SK-N-SH (cell line): Measurements from ENCODE around the gene MICU2. TPM values are rescaled to one million over a fixed set of nuclear protein-coding genes. Genes with fewer than 3 reads are reported as not detected.

Experiments
- CTCF ChIA-PET: fragments of 300-600, 350-600 bp; formaldehyde crosslinking; extraction: SDS; loops from one replicate; lab custom pipeline; 2021; lab: Yijun Ruan, JAX
- POLR2A ChIA-PET: fragments of 350-600 bp; sonication (Branson Sonifier 250); formaldehyde crosslinking; extraction: SDS; loops from one replicate; lab custom pipeline; 2020; ENCODE audit warnings: antibody characterized with exemption, inconsistent platforms; lab: Yijun Ruan, JAX
- DNase-seq: peaks from one replicate; pipeline ENCODE4 v3.0.0; 2012
- H2AFZ ChIP-seq: fragments of 200-600 bp; sonication (generic); 2 replicates; pipeline ENCODE4 v1.8.1; 2016; ENCODE audit warnings: antibody characterized with exemption, mild to moderate bottlenecking, low read depth
- H3F3A ChIP-seq: fragments of 200-600 bp; sonication (generic); replicated peaks from 2 replicates; pipeline ENCODE3; 2016; ENCODE audit warnings: antibody characterized with exemption, mild to moderate bottlenecking; ENCODE audit not compliant: insufficient read depth
- H3K27ac ChIP-seq, 2 experiments: fragments of 200-500 bp in 1 of 2; fragments of 200-600 bp in 1 of 2; sonication (Bioruptor generic) in 1 of 2; sonication (generic), shearing (Covaris generic) in 1 of 2; 2 replicates each; pipeline versions ENCODE4 v1.5.1 to v1.6.1; 2014 to 2016; ENCODE audit warnings: low read depth in 2 of 2, inconsistent platforms in 1 of 2, low read length in 1 of 2, mild to moderate bottlenecking in 1 of 2, mixed read lengths in 1 of 2
- H3K27me3 ChIP-seq: fragments of 200-600 bp; sonication (generic), shearing (Covaris generic); 2 replicates; pipeline ENCODE4 v1.6.1; 2016; ENCODE audit warnings: mixed run types; ENCODE audit not compliant: insufficient read depth
- H3K36me3 ChIP-seq, 2 experiments: fragments of 200-500 bp in 1 of 2; fragments of 200-600 bp in 1 of 2; sonication (Bioruptor generic) in 1 of 2; sonication (generic) in 1 of 2; replicated peaks in 1 of 2; 2 replicates each; pipeline versions ENCODE3 to v1.5.1; 2014 to 2016; ENCODE audit warnings: low read length in 1 of 2, mild to moderate bottlenecking in 1 of 2; ENCODE audit not compliant: insufficient read depth in 2 of 2, control insufficient read depth in 1 of 2
- H3K4me1 ChIP-seq, 2 experiments: fragments of 200-500 bp in 1 of 2; fragments of 200-600 bp in 1 of 2; sonication (Bioruptor generic) in 1 of 2; sonication (generic), shearing (Covaris generic) in 1 of 2; 2 replicates each; pipeline versions ENCODE4 v1.5.1 to v1.6.1; 2014 to 2016; ENCODE audit warnings: low read depth in 1 of 2, low read length in 1 of 2, mixed run types in 1 of 2; ENCODE audit not compliant: insufficient read depth in 2 of 2, control insufficient read depth in 1 of 2
- H3K4me2 ChIP-seq: fragments of 200-600 bp; sonication (generic), shearing (Covaris generic); 2 replicates; pipeline ENCODE4 v1.6.1; 2017; ENCODE audit warnings: mixed run types
- H3K4me3 ChIP-seq, 2 experiments: fragments of 200-500 bp in 1 of 2; fragments of 200-600 bp in 1 of 2; sonication (Bioruptor generic) in 1 of 2; sonication (generic), shearing (Covaris generic) in 1 of 2; 2 replicates each; pipeline versions ENCODE4 v1.5.1 to v1.8.1; 2014 to 2016; ENCODE audit warnings: low read depth in 2 of 2, inconsistent platforms in 1 of 2, low read length in 1 of 2, mild to moderate bottlenecking in 1 of 2, mixed read lengths in 1 of 2, moderate library complexity in 1 of 2
- H3K79me2 ChIP-seq: fragments of 200-600 bp; sonication (generic); 2 replicates; pipeline ENCODE4 v1.8.1; 2017; ENCODE audit warnings: mild to moderate bottlenecking; ENCODE audit not compliant: insufficient read depth
- H3K9ac ChIP-seq: fragments of 200-600 bp; sonication (generic); 2 replicates; pipeline ENCODE4 v1.6.1; 2017; ENCODE audit warnings: mixed run types
- H3K9me2 ChIP-seq: fragments of 200-600 bp; sonication (generic); 2 replicates; pipeline ENCODE4 v1.6.1; 2017; ENCODE audit warnings: mixed run types
- H3K9me3 ChIP-seq: fragments of 200-600 bp; sonication (generic); 2 replicates; pipeline ENCODE4 v1.6.1; 2017; ENCODE audit warnings: mixed run types, mild to moderate bottlenecking, moderate library complexity
- H4K20me1 ChIP-seq: fragments of 200-600 bp; sonication (generic); 2 replicates; pipeline ENCODE4 v1.6.1; 2017; ENCODE audit warnings: mild to moderate bottlenecking, mixed run types; ENCODE audit not compliant: insufficient read depth
- ELF1 ChIP-seq: IDR thresholded peaks from 2 replicates; pipeline ENCODE4 v1.4.0; 2012
- FOSL2 ChIP-seq: IDR thresholded peaks from 2 replicates; pipeline ENCODE4 v1.4.0; 2012; ENCODE audit warnings: low read depth, mild to moderate bottlenecking, moderate library complexity, borderline replicate concordance
- MXI1 ChIP-seq: IDR thresholded peaks from 2 replicates; pipeline ENCODE4 v1.6.1; 2012; ENCODE audit warnings: mild to moderate bottlenecking, low read depth, low read length, improper control_type of control experiment
- NRF1 ChIP-seq: IDR thresholded peaks from 2 replicates; pipeline ENCODE4 v1.6.1; 2012; ENCODE audit warnings: low read depth, mild to moderate bottlenecking, low read length
- POLR2AphosphoS5 ChIP-seq: IDR thresholded peaks from 2 replicates; pipeline ENCODE4 v1.6.1; 2012; ENCODE audit warnings: low read depth, low read length
- RAD21 ChIP-seq: IDR thresholded peaks from 2 replicates; pipeline ENCODE4 v1.6.1; 2012; ENCODE audit warnings: mild to moderate bottlenecking, low read length
- RCOR1 ChIP-seq: fragments of 150-350 bp; IDR thresholded peaks from 2 replicates; pipeline ENCODE4 v1.6.1; 2017; ENCODE audit warnings: antibody characterized with exemption, low read length
- SMC3 ChIP-seq: IDR thresholded peaks from 2 replicates; pipeline ENCODE4 v1.6.1; 2012; ENCODE audit warnings: low read depth, low read length, improper control_type of control experiment
- TEAD4 ChIP-seq: IDR thresholded peaks from 2 replicates; pipeline ENCODE4 v1.4.0; 2012; ENCODE audit warnings: mild to moderate bottlenecking, borderline replicate concordance; ENCODE audit not compliant: insufficient read depth
- YY1 ChIP-seq: IDR thresholded peaks from 2 replicates; pipeline ENCODE4 v1.4.0; 2012; ENCODE audit warnings: low read depth, mild to moderate bottlenecking
- ZBTB33 ChIP-seq: IDR thresholded peaks from 2 replicates; pipeline ENCODE4 v1.4.0; 2012; ENCODE audit warnings: low read depth, borderline replicate concordance
- WGBS: methylation state at CpG from one replicate; pipeline ENCODE4 v1.1.6; 2017; ENCODE audit warnings: low lambda C conversion rate; 5-methylcytosine and 5-hydroxymethylcytosine counted together
- polyA plus RNA-seq, 3 experiments: library from polyadenylated mRNA; depleted of rRNA; stranded (reverse); fragments of >200 nt; gene quantifications; 2 replicates each; pipeline ENCODE4 v1.2.3, GENCODE V29; 2012
- TF ChIP-seq, protein P1 (sequence below): IDR thresholded peaks from 2 replicates; pipeline ENCODE4 v1.6.1; 2012; ENCODE audit warnings: mild to moderate bottlenecking, low read depth, low read length, moderate library complexity
- TF ChIP-seq, protein P2 (sequence below): fragments of 150-350 bp; IDR thresholded peaks from 2 replicates; pipeline ENCODE4 v1.6.1; 2017; ENCODE audit warnings: antibody characterized with exemption, low read length, low read depth, borderline replicate concordance

The MICU2 gene
- polyA plus RNA-seq, 1 of the 3 experiments (the other 2 are of a cell fraction): 46.4 TPM

- H3K9me3 ChIP-seq: no peaks in the 10 kb centered on the region
- no peaks in the 10 kb centered on the region for H4K20me1 ChIP-seq
- TF ChIP-seq, protein P1, sequence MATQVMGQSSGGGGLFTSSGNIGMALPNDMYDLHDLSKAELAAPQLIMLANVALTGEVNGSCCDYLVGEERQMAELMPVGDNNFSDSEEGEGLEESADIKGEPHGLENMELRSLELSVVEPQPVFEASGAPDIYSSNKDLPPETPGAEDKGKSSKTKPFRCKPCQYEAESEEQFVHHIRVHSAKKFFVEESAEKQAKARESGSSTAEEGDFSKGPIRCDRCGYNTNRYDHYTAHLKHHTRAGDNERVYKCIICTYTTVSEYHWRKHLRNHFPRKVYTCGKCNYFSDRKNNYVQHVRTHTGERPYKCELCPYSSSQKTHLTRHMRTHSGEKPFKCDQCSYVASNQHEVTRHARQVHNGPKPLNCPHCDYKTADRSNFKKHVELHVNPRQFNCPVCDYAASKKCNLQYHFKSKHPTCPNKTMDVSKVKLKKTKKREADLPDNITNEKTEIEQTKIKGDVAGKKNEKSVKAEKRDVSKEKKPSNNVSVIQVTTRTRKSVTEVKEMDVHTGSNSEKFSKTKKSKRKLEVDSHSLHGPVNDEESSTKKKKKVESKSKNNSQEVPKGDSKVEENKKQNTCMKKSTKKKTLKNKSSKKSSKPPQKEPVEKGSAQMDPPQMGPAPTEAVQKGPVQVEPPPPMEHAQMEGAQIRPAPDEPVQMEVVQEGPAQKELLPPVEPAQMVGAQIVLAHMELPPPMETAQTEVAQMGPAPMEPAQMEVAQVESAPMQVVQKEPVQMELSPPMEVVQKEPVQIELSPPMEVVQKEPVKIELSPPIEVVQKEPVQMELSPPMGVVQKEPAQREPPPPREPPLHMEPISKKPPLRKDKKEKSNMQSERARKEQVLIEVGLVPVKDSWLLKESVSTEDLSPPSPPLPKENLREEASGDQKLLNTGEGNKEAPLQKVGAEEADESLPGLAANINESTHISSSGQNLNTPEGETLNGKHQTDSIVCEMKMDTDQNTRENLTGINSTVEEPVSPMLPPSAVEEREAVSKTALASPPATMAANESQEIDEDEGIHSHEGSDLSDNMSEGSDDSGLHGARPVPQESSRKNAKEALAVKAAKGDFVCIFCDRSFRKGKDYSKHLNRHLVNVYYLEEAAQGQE: no peak
- TF ChIP-seq ELF1 (no peak), SMC3 (no peak), RCOR1 (no peak), POLR2AphosphoS5 (no peak), NRF1 (no peak), FOSL2 (no peak), TEAD4 (no peak), RAD21 (no peak), ZBTB33 (no peak), MXI1 (no peak), YY1 (no peak)
- TF ChIP-seq, protein P2, sequence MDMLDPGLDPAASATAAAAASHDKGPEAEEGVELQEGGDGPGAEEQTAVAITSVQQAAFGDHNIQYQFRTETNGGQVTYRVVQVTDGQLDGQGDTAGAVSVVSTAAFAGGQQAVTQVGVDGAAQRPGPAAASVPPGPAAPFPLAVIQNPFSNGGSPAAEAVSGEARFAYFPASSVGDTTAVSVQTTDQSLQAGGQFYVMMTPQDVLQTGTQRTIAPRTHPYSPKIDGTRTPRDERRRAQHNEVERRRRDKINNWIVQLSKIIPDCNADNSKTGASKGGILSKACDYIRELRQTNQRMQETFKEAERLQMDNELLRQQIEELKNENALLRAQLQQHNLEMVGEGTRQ: no peak
- H3K9ac ChIP-seq: no peak overlapping the region
- no peak overlapping the region for H3K27ac ChIP-seq
- no peaks in the 10 kb centered on the region for H3K79me2 ChIP-seq
- no peak for DNase-seq
- H3F3A ChIP-seq: no peaks in the 10 kb centered on the region
- no peaks in the 10 kb centered on the region for H3K9me2 ChIP-seq
- peaks cover 25% of the 10 kb centered on the region for H3K27me3 ChIP-seq
- no peak overlapping the region for H3K4me3 ChIP-seq
- H3K4me1 ChIP-seq: peaks cover 0 to 7% of the 10 kb centered on the region in 2 experiments; a peak in 1 of 4 replicates
- 0 out of 2 replicates have a peak overlapping the region, but pooled peaks have one; percentile 48 for H3K4me2 ChIP-seq
- ChIA-PET POLR2A (no interaction called here), CTCF (interaction anchor here (0.9 to 3.8 kb wide), 16 partner anchors 10 to 1158 kb away, joined by 3 to 53 read pairs (median 8); partner anchors contain the start of gene MICU2)
- WGBS: 3% methylated on average over 9 of the region's 13 CpGs
- no peaks in the 10 kb centered on the region for H3K36me3 ChIP-seq
- H2AFZ ChIP-seq: no peak overlapping the region
These were observed 33.3 kb upstream of the MICU2 start for GRCh38 chr13:21637296-21637695.
